Measurements from ENCODE around the gene GSTO1.

DNA sequence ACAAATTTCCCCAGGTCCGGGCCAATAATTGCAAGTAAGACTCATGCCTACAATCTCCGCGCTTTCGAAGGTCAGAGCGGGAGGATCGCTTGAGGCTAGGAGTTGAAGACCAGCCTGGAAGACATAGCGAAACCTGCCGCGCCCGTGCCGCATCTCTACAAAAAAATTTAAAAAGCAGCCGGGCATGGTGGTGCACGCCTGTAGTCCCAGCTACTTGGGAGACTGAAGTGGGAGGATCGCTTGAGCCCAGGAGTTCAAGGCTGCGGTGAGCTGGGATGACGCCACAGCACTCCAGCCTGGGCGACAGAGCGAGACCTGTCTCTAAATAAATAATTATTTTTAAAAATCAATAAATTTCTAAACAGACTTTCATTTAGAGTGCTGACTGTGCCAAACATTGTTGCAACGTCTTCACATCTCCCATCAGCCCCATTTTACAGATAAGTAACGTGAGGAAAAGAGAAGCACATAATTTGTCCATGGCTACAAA lies 22.0 kb upstream of the GSTO1 start:
- TF ChIP-seq EGR1 (IDR thresholded peaks at IDR 0.05; ENCODE audit: low read depth in 2 of 2) (no peak), CTCF (IDR thresholded peaks at IDR 0.05; ENCODE audit: low read depth, low read length, missing input control) (no peak), GABPA (IDR thresholded peaks at IDR 0.05 in 1 of 2, conservative IDR thresholded peaks at IDR 0.05 in 1 of 2) (no peak), RAD21 (IDR thresholded peaks at IDR 0.05) (no peak), ATF3 (IDR thresholded peaks at IDR 0.05) (no peak), SP1 (IDR thresholded peaks at IDR 0.05) (no peak), ZBTB33 (IDR thresholded peaks at IDR 0.05) (no peak)
- TF ChIP-seq, protein P1, sequence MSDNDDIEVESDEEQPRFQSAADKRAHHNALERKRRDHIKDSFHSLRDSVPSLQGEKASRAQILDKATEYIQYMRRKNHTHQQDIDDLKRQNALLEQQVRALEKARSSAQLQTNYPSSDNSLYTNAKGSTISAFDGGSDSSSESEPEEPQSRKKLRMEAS (IDR thresholded peaks at IDR 0.05): no peak
